Adrenal gland (tissue), 5 donors: ENCODE data around the gene WNT10A.

Source experiments
- CTCF ChIP-seq, 6 experiments: fragments of 450-650 bp in 4 of 6; fragments of 200-600 bp in 2 of 6; sonication (generic) in 1 of 6; IDR thresholded peaks; 1 replicate in 5 of 6; 2 replicates in 1 of 6; pipeline versions ENCODE4 v1.5.1 to v1.8.0; 2016 to 2021; ENCODE audit warnings: antibody characterized with exemption in 6 of 6, mild to moderate bottlenecking in 2 of 6, moderate library complexity in 1 of 6
- POLR2A ChIP-seq, 2 donors: fragments of 450-650 bp; IDR thresholded peaks; one replicate each; pipeline ENCODE4 v1.6.1; 2017; ENCODE audit warnings: antibody characterized with exemption in 2 of 2, mild to moderate bottlenecking in 2 of 2, moderate library complexity in 1 of 2
- donor health status: DM: no; HTN: no; CAD: no.

- TF ChIP-seq POLR2A (IDR thresholded peaks at IDR 0.05) (no peak), CTCF (IDR thresholded peaks at IDR 0.05) (no peak)
Observed at GRCh38 chr2:218834685-218835084, 46.0 kb upstream of the WNT10A start.
